K562 (cell line): ENCODE results near the gene TMIGD1. TPM values are rescaled to one million over a fixed set of nuclear protein-coding genes. Genes with fewer than 3 reads are reported as not detected.

ENCODE experiments used
- ATAC-seq: fragments of 200-7000 bp; cut with Tn5 transposase; 3 replicates; pipeline ENCODE4 v1.9.1; 2020; ENCODE audit warnings: moderate library complexity
- BruUV-seq: library from RNA; stranded (reverse); fragments of 400-500 nt; replicated peaks from 2 replicates; lab custom pipeline; 2021; lab: Mats Ljungman, UMichigan
- CTCF ChIA-PET: fragments of 300-600 bp; formaldehyde crosslinking; extraction: SDS; loops from one replicate; lab custom pipeline; 2021; ENCODE audit warnings: low intra/inter-chr PET ratio; lab: Yijun Ruan, JAX
- POLR2A ChIA-PET: fragments of 300-600, 350-650 bp; sonication (Branson Sonifier 250); formaldehyde crosslinking; extraction: SDS; loops from one replicate; lab custom pipeline; 2021; ENCODE audit warnings: antibody characterized with exemption, inconsistent platforms; lab: Yijun Ruan, JAX
- DNase-seq, 4 experiments: peaks; one replicate each; pipeline versions ENCODE4 v3.0.0 to v3.0.0-alpha.2; 2011 to 2018; ENCODE audit warnings: low spot score in 3 of 4, mixed read lengths in 3 of 4; ENCODE audit errors: extremely low read depth in 1 of 4
- FAIRE-seq: peaks from 2 replicates; lab custom pipeline; 2011; peaks lifted over from hg19 to GRCh38; lab: Jason Lieb, UNC
- H2AFZ ChIP-seq: 2 replicates; pipeline ENCODE4 v1.6.0; 2011; ENCODE audit warnings: low read depth, low read length, control low read depth, inconsistent platforms
- H3K27ac ChIP-seq: fragments of 200-600 bp; 3 replicates; pipeline ENCODE4 v1.8.0; 2011; ENCODE audit warnings: low read depth, mild to moderate bottlenecking, control low read depth, inconsistent platforms, low read length, moderate library complexity, mixed read lengths; ENCODE audit errors: extremely low read depth
- H3K27me3 ChIP-seq, 2 experiments: fragments of 300-600 bp in 1 of 2; 2 replicates in 1 of 2; 3 replicates in 1 of 2; pipeline versions ENCODE4 v1.6.0 to v1.8.0; 2011; ENCODE audit warnings: inconsistent platforms in 2 of 2, low read length in 2 of 2, mild to moderate bottlenecking in 1 of 2, mixed read lengths in 1 of 2, moderate library complexity in 1 of 2; ENCODE audit not compliant: control insufficient read depth in 2 of 2, insufficient read depth in 2 of 2
- H3K36me3 ChIP-seq: fragments of 300-600 bp; 3 replicates; pipeline ENCODE4 v1.8.0; 2011; ENCODE audit warnings: mild to moderate bottlenecking, low read length, inconsistent platforms; ENCODE audit not compliant: control insufficient read depth, insufficient read depth
- H3K4me1 ChIP-seq, 2 experiments: fragments of 200-600 bp in 1 of 2; replicated peaks in 1 of 2; 2 replicates in 1 of 2; 3 replicates in 1 of 2; pipeline versions ENCODE4 v1.5.1 to v1.8.0; 2011; ENCODE audit warnings: inconsistent platforms in 2 of 2, low read length in 2 of 2, mild to moderate bottlenecking in 1 of 2, mixed read lengths in 1 of 2, moderate library complexity in 1 of 2; ENCODE audit not compliant: control insufficient read depth in 2 of 2, insufficient read depth in 2 of 2
- H3K4me2 ChIP-seq: 2 replicates; pipeline ENCODE4 v1.6.1; 2011; ENCODE audit warnings: low read length, control low read depth, inconsistent platforms, mixed read lengths; ENCODE audit not compliant: insufficient read depth
- H3K4me3 ChIP-seq: fragments of 200-600 bp; sonication (generic), shearing (Covaris generic); 2 replicates; pipeline ENCODE4 v1.5.1; 2016; ENCODE audit warnings: control low read depth, inconsistent platforms
- H3K79me2 ChIP-seq: fragments of 200-600 bp; 3 replicates; pipeline ENCODE4 v1.8.0; 2011; ENCODE audit warnings: low read length, inconsistent platforms; ENCODE audit not compliant: control insufficient read depth, insufficient read depth
- H3K9ac ChIP-seq, 2 experiments: 2 replicates each; pipeline versions ENCODE4 v1.6.0 to v1.6.1; 2011; ENCODE audit warnings: low read depth in 2 of 2, low read length in 2 of 2, control low read depth in 1 of 2, inconsistent platforms in 1 of 2, mild to moderate bottlenecking in 1 of 2, mixed read lengths in 1 of 2; ENCODE audit not compliant: insufficient read depth in 1 of 2
- H3K9me1 ChIP-seq: one replicate; pipeline ENCODE4 v1.6.0; 2011; ENCODE audit warnings: inconsistent platforms, mild to moderate bottlenecking, low read length, moderate library complexity; ENCODE audit not compliant: control insufficient read depth, insufficient read depth
- H3K9me3 ChIP-seq: replicated peaks from 2 replicates; pipeline ENCODE4 v1.5.1; 2011; ENCODE audit warnings: low read depth, low read length, inconsistent platforms; ENCODE audit not compliant: control insufficient read depth, insufficient read depth
- H4K20me1 ChIP-seq: replicated peaks from 2 replicates; pipeline ENCODE4 v1.6.1; 2011; ENCODE audit warnings: low read length, inconsistent platforms, mixed read lengths; ENCODE audit not compliant: control insufficient read depth, insufficient read depth
- CEBPG ChIP-seq, 3 experiments: fragments of 200-800 bp in 1 of 3; sonication (Bioruptor generic) in 1 of 3; sonication (generic) in 1 of 3; formaldehyde crosslinking in 1 of 3; IDR thresholded peaks in 2 of 3; conservative IDR thresholded peaks in 1 of 3; 2 replicates each; pipeline versions ENCODE4 v1.6.1 to v1.8.0; 2016 to 2022; ENCODE audit warnings: missing compliant biosample characterization in 2 of 3, missing genetic modification characterization in 2 of 3, mild to moderate bottlenecking in 1 of 3, missing genetic modification reagents in 1 of 3
- EGR1 ChIP-seq: fragments of 450-650 bp; conservative IDR thresholded peaks from 2 replicates; pipeline ENCODE4 v1.6.1; 2017; ENCODE audit warnings: mild to moderate bottlenecking
- MEIS2 ChIP-seq: fragments of 450-650 bp; IDR thresholded peaks from 2 replicates; pipeline ENCODE4 v1.6.1; 2014; ENCODE audit warnings: mild to moderate bottlenecking; ENCODE audit not compliant: partially characterized antibody
- NR2C2 ChIP-seq, 2 experiments: fragments of 200-800 bp in 1 of 2; sonication (Bioruptor generic) in 1 of 2; sonication (generic) in 1 of 2; formaldehyde crosslinking in 1 of 2; IDR thresholded peaks; 2 replicates each; pipeline versions ENCODE4 v1.6.1 to v1.8.0; 2016 to 2022; ENCODE audit warnings: mild to moderate bottlenecking in 1 of 2, missing compliant biosample characterization in 1 of 2, missing genetic modification characterization in 1 of 2, missing genetic modification reagents in 1 of 2
- TEAD4 ChIP-seq, 2 experiments: sonication (generic) in 1 of 2; formaldehyde crosslinking in 1 of 2; IDR thresholded peaks; 2 replicates each; pipeline versions ENCODE4 v1.6.1 to v1.8.0; 2012 to 2022; ENCODE audit warnings: borderline replicate concordance in 1 of 2, inconsistent platforms in 1 of 2, low read length in 1 of 2, mild to moderate bottlenecking in 1 of 2, missing genetic modification reagents in 1 of 2
- ZBTB43 ChIP-seq: sonication (generic); formaldehyde crosslinking; IDR thresholded peaks from 2 replicates; pipeline ENCODE4 v1.8.0; 2023; ENCODE audit warnings: mild to moderate bottlenecking, missing genetic modification reagents
- WGBS: fragments of 100-300 bp; shearing (Covaris generic); methylation state at CpG from one replicate; pipeline ENCODE4 v1.1.6; 2016; ENCODE audit warnings: low coverage, mixed read lengths; ENCODE audit not compliant: insufficient coverage; ENCODE audit errors: missing lambda C conversion rate; 5-methylcytosine and 5-hydroxymethylcytosine counted together
- in situ Hi-C: fragments of 300-500 bp; cut with MboI; formaldehyde crosslinking; loops from 4 replicates; pipeline ENCODE4 v1.15.0; 2018; ENCODE audit warnings: inconsistent platforms, mixed read lengths
- intact Hi-C: fragments of 100-400 bp; cut with micrococcal nuclease; formaldehyde crosslinking; loops from 2 replicates; pipeline ENCODE4 v1.14.2; 2022
- polyA plus RNA-seq, 8 experiments: library from polyadenylated mRNA; depleted of rRNA in 4 of 8; stranded (reverse) in 5 of 8; unstranded in 3 of 8; fragments of >200 nt; fragmentation: Nextera tagmentation in 2 of 8; fragmentation: Illumina TruSeq in 1 of 8; extraction: Ambion mirVana in 2 of 8; extraction: Trizol in 1 of 8; gene quantifications; 2 replicates each; pipeline versions ENCODE4 v1.2.1 to v1.2.3, GENCODE V29; 2011 to 2014; ENCODE audit warnings: inconsistent platforms in 1 of 8, missing spikeins in 1 of 8
- total RNA-seq, 7 experiments: library from RNA; depleted of rRNA in 6 of 7; stranded (reverse); fragments of >200 nt in 6 of 7; fragmentation: Illumina TruSeq in 2 of 7; extraction: Trizol in 2 of 7; gene quantifications; 2 replicates each; pipeline versions ENCODE4 v1.2.1 to v1.2.3, GENCODE V29; 2011 to 2021; ENCODE audit warnings: low replicate concordance in 1 of 7
- TF ChIP-seq, protein P1 (sequence below): fragments of 450-650 bp; formaldehyde crosslinking; IDR thresholded peaks from 2 replicates; pipeline ENCODE4 v1.4.0; 2020; ENCODE audit warnings: mild to moderate bottlenecking, mixed read lengths
- TF ChIP-seq, protein P2 (sequence below), 2 experiments: IDR thresholded peaks in 1 of 2; conservative IDR thresholded peaks in 1 of 2; 2 replicates each; pipeline ENCODE4 v1.6.1; 2016; ENCODE audit warnings: low read depth in 2 of 2, mild to moderate bottlenecking in 1 of 2, missing compliant biosample characterization in 1 of 2, missing genetic modification characterization in 1 of 2, moderate library complexity in 1 of 2
- TF ChIP-seq, protein P3 (sequence below): fragments of 250-450 bp; sonication (Bioruptor Pico); IDR thresholded peaks from 2 replicates; pipeline ENCODE4 v1.5.0; 2021

Gene TMIGD1
- total and polyA plus RNA-seq, 9 of the 15 experiments (the other 6 are each of a cell fraction or from before 2014, with no cell fraction given) = not detected

- intact Hi-C loops = no loop called here
- H3K27ac ChIP-seq = no peak overlapping the region
- TF ChIP-seq TEAD4 (IDR thresholded peaks at IDR 0.05; ENCODE audit: low read length) (peak; percentile 24; the same call in 1 of the 2 replicates), TEAD4 (CRISPR knock-in tag; IDR thresholded peaks at IDR 0.05; ENCODE audit: borderline replicate concordance) (no peak), MEIS2 (peak; percentile 93), CEBPG (CRISPR knock-in tag; IDR thresholded peaks at IDR 0.05) (peak; percentile 46; the same call in 1 of the 2 replicates), CEBPG (tag; conservative IDR thresholded peaks at IDR 0.05 in 1 of 2, IDR thresholded peaks at IDR 0.05 in 1 of 2) (peak; percentile 82 to 93), ZBTB43 (CRISPR knock-in tag) (no peak), NR2C2 (CRISPR knock-in tag; IDR thresholded peaks at IDR 0.05) (no peak), NR2C2 (tag; IDR thresholded peaks at IDR 0.05) (peak; percentile 65; the same call in 1 of the 2 replicates), EGR1 (peak; percentile 83)
- TF ChIP-seq, protein P1, sequence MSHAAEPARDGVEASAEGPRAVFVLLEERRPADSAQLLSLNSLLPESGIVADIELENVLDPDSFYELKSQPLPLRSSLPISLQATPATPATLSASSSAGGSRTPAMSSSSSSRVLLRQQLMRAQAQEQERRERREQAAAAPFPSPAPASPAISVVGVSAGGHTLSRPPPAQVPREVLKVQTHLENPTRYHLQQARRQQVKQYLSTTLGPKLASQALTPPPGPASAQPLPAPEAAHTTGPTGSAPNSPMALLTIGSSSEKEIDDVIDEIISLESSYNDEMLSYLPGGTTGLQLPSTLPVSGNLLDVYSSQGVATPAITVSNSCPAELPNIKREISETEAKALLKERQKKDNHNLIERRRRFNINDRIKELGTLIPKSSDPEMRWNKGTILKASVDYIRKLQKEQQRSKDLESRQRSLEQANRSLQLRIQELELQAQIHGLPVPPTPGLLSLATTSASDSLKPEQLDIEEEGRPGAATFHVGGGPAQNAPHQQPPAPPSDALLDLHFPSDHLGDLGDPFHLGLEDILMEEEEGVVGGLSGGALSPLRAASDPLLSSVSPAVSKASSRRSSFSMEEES = no peak
- TF ChIP-seq, protein P2, sequence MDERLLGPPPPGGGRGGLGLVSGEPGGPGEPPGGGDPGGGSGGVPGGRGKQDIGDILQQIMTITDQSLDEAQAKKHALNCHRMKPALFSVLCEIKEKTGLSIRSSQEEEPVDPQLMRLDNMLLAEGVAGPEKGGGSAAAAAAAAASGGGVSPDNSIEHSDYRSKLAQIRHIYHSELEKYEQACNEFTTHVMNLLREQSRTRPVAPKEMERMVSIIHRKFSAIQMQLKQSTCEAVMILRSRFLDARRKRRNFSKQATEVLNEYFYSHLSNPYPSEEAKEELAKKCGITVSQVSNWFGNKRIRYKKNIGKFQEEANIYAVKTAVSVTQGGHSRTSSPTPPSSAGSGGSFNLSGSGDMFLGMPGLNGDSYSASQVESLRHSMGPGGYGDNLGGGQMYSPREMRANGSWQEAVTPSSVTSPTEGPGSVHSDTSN (CRISPR knock-in tag; IDR thresholded peaks at IDR 0.05; ENCODE audit: low read depth) = no peak
- TF ChIP-seq, protein P2 (tag; conservative IDR thresholded peaks at IDR 0.05; ENCODE audit: low read depth) = peak; percentile 43
- TF ChIP-seq, protein P3, sequence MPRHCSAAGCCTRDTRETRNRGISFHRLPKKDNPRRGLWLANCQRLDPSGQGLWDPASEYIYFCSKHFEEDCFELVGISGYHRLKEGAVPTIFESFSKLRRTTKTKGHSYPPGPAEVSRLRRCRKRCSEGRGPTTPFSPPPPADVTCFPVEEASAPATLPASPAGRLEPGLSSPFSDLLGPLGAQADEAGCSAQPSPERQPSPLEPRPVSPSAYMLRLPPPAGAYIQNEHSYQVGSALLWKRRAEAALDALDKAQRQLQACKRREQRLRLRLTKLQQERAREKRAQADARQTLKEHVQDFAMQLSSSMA = no peak
Measured at GRCh38 chr17:30363715-30364202, 29.9 kb upstream of the TMIGD1 start.

More at GRCh38 chr17:30363715-30364202, 29.9 kb upstream of the TMIGD1 start:
- no peaks in the 10 kb centered on the region for H4K20me1 ChIP-seq
- ATAC-seq (no peak), DNase-seq (peak in 1 of 4 experiments; percentile 41), FAIRE-seq (no peak)
- no peaks in the 10 kb centered on the region; a peak in 1 of 5 replicates for H3K4me1 ChIP-seq
- WGBS = 0% methylated on average over 1 of the region's 1 CpG
- H3K9me3 ChIP-seq = peaks cover 4% of the 10 kb centered on the region
- no peak overlapping the region for H3K4me2 ChIP-seq
- no peaks in the 10 kb centered on the region for H3K9me1 ChIP-seq
- H2AFZ ChIP-seq = no peak overlapping the region
- H3K79me2 ChIP-seq = no peaks in the 10 kb centered on the region
- no peaks in the 10 kb centered on the region for H3K36me3 ChIP-seq
- H3K9ac ChIP-seq = no peak overlapping the region
- H3K4me3 ChIP-seq = no peak overlapping the region
- in situ Hi-C loops = no loop called here
- ChIA-PET CTCF (interaction anchor here (0.8 kb wide), 1 partner anchor 351 kb away, joined by 3 read pairs; no protein-coding TSS in a partner anchor), POLR2A (interaction anchor here (0.8 kb wide), 1 partner anchor 10 kb away, joined by 3 read pairs; no protein-coding TSS in a partner anchor)
- BruUV-seq = no TSS peak
- peaks cover under 1 to 7% of the 10 kb centered on the region in 2 experiments; a peak in 3 of 5 replicates for H3K27me3 ChIP-seq
